ENCODE results near the gene ATP6V0D1. TPM values are rescaled to one million over a fixed set of nuclear protein-coding genes. Genes with fewer than 3 reads are reported as not detected.

ATP6V0D1 gene
- total RNA-seq, 3 donors from 2014 or later, result 152 to 253 (median 228) TPM

DNA sequence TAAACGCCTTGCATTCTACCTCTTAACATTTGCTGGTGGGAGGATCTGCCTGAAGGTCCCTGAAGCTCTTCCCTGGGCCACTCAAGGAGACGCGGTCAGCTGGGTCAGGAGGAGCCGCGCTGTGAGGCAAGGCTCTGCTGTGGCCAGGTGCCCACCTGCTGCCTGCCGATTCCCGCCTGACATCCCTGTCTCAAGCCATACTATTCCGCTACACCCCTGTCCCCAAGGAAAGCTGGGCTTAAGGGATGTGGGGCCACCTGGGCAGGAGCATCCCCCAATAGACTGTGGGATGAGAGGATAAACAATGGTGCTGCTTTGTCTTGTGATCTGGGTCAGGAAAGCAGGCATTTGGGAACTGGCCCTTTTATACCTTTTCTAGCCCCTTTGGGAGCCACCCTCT, 92.8 kb downstream of the ATP6V0D1 start:
- Histone ChIP-seq H3K4me1 (ENCODE audit: low read depth) (peaks cover 7% of the 10 kb centered on the region), H3K36me3 (ENCODE audit: low read depth) (no peaks in the 10 kb centered on the region), H3K4me3 (no peak overlapping the region), H3K9me3 (no peaks in the 10 kb centered on the region)
- no peak for ATAC-seq
- DNase-seq, result no peak
- intact Hi-C loops (cut with DNase I, micrococcal nuclease), result no loop called here
- TF ChIP-seq, protein P1, sequence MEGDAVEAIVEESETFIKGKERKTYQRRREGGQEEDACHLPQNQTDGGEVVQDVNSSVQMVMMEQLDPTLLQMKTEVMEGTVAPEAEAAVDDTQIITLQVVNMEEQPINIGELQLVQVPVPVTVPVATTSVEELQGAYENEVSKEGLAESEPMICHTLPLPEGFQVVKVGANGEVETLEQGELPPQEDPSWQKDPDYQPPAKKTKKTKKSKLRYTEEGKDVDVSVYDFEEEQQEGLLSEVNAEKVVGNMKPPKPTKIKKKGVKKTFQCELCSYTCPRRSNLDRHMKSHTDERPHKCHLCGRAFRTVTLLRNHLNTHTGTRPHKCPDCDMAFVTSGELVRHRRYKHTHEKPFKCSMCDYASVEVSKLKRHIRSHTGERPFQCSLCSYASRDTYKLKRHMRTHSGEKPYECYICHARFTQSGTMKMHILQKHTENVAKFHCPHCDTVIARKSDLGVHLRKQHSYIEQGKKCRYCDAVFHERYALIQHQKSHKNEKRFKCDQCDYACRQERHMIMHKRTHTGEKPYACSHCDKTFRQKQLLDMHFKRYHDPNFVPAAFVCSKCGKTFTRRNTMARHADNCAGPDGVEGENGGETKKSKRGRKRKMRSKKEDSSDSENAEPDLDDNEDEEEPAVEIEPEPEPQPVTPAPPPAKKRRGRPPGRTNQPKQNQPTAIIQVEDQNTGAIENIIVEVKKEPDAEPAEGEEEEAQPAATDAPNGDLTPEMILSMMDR (IDR thresholded peaks at IDR 0.05), result no peak

Other genes starting within 250 kb of the ATP6V0D1 start
- gene FHOD1, start 233.7 kb downstream of the ATP6V0D1 start, total RNA-seq, result 10 to 100 TPM; 30.7 to 36.5 (median 34.1) TPM
- 1 to 10 TPM; 1.7 to 2.6 (median 1.9) TPM for gene SLC9A5, start 232.2 kb downstream of the ATP6V0D1 start, total RNA-seq
- 10 to 100 TPM in 2 of 3 donors, 1 to 10 TPM in 1; 8.0 to 15.4 (median 10.5) TPM for gene PLEKHG4, start 201.6 kb downstream of the ATP6V0D1 start, total RNA-seq
- under 1 TPM in 1 of 3 donors, not detected in 2; 0.05 TPM for gene KCTD19, start 154.4 kb downstream of the ATP6V0D1 start, total RNA-seq
- gene LRRC36, start 154.3 kb downstream of the ATP6V0D1 start, total RNA-seq, result 1 to 10 TPM in 1 of 3 donors, under 1 TPM in 1, not detected in 1; 0.90 to 1.5 TPM
- 10 to 100 TPM in 1 of 3 donors, 1 to 10 TPM in 2; 3.8 to 23.8 (median 4.8) TPM for gene TPPP3, start 87.7 kb downstream of the ATP6V0D1 start, total RNA-seq
- 10 to 100 TPM in 1 of 3 donors, 1 to 10 TPM in 2; 9.2 to 12.3 (median 10.0) TPM for gene ZDHHC1, start 64.7 kb downstream of the ATP6V0D1 start, total RNA-seq
- 100 to 1,000 TPM; 322 to 765 (median 646) TPM for gene HSD11B2, start 50.0 kb downstream of the ATP6V0D1 start, total RNA-seq
- gene AGRP, start 2.4 kb upstream of the ATP6V0D1 start, total RNA-seq, result not detected
- gene RIPOR1, start 47.7 kb upstream of the ATP6V0D1 start, total RNA-seq, result 10 to 100 TPM; 10.9 to 74.7 (median 20.5) TPM
- gene CTCF, start 81.4 kb upstream of the ATP6V0D1 start, total RNA-seq, result 10 to 100 TPM; 41.1 to 55.5 (median 43.4) TPM
- gene CARMIL2, start 164.0 kb upstream of the ATP6V0D1 start, total RNA-seq, result 1 to 10 TPM; 1.8 to 4.9 (median 4.2) TPM
- gene ACD, start 179.1 kb upstream of the ATP6V0D1 start, total RNA-seq, result 10 to 100 TPM in 2 of 3 donors, 1 to 10 TPM in 1; 8.9 to 17.1 (median 11.5) TPM
- gene PARD6A, start 179.8 kb upstream of the ATP6V0D1 start, total RNA-seq, result 1 to 10 TPM; 2.3 to 9.1 (median 3.7) TPM
- 10 to 100 TPM in 1 of 3 donors, 1 to 10 TPM in 2; 8.5 to 23.3 (median 9.0) TPM for gene ENKD1, start 185.6 kb upstream of the ATP6V0D1 start, total RNA-seq
- 1 to 10 TPM in 2 of 3 donors, under 1 TPM in 1; 0.67 to 6.8 (median 1.2) TPM for gene C16orf86, start 185.7 kb upstream of the ATP6V0D1 start, total RNA-seq
- gene GFOD2, start 238.2 kb upstream of the ATP6V0D1 start, total RNA-seq, result 10 to 100 TPM; 25.6 to 29.2 (median 27.9) TPM

All from mucosa of descending colon (tissue), 3 donors.